AG10803 (cell line): ENCODE measurements around the gene UBP1.
"Not testable (repeated sequence)": the region's sequence is repeated elsewhere in the genome, so short reads cannot be mapped to it uniquely, and the experiment has no call there.

Source experiments
- DNase-seq: peaks from one replicate; pipeline ENCODE4 v3.0.0; 2010; ENCODE audit warnings: low read depth
- H3K4me3 ChIP-seq: 2 replicates; pipeline ENCODE4 v1.5.1; 2011; ENCODE audit warnings: mild to moderate bottlenecking, low read length, control low read depth
- TF ChIP-seq, protein P1 (sequence below): conservative IDR thresholded peaks from 2 replicates; pipeline ENCODE4 v1.5.1; 2011; ENCODE audit warnings: mild to moderate bottlenecking, low read length, control low read depth, inconsistent platforms

The UBP1 gene

DNA sequence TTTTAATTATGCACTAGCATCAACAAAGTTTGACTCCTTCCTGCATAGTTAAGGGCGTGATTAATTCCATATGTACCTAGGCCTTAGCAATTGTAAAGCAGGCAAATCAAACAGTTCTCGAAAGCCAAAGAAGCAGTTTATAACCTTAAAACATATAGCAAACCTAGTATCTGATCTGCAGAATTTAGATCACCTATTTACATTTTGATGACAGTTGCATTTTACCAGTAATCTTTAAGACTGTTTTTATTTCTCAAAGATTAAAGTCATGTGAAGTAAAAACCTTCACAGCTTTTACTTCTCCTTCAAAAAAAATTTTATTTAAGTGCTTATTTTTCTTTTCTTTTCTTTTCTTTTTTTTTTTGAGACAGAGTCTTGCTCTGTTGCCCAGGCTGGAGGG is 20.9 kb upstream of the UBP1 start:
- no peak for DNase-seq
- no peak overlapping the region for H3K4me3 ChIP-seq
- TF ChIP-seq, protein P1, sequence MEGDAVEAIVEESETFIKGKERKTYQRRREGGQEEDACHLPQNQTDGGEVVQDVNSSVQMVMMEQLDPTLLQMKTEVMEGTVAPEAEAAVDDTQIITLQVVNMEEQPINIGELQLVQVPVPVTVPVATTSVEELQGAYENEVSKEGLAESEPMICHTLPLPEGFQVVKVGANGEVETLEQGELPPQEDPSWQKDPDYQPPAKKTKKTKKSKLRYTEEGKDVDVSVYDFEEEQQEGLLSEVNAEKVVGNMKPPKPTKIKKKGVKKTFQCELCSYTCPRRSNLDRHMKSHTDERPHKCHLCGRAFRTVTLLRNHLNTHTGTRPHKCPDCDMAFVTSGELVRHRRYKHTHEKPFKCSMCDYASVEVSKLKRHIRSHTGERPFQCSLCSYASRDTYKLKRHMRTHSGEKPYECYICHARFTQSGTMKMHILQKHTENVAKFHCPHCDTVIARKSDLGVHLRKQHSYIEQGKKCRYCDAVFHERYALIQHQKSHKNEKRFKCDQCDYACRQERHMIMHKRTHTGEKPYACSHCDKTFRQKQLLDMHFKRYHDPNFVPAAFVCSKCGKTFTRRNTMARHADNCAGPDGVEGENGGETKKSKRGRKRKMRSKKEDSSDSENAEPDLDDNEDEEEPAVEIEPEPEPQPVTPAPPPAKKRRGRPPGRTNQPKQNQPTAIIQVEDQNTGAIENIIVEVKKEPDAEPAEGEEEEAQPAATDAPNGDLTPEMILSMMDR: no peak

DNA sequence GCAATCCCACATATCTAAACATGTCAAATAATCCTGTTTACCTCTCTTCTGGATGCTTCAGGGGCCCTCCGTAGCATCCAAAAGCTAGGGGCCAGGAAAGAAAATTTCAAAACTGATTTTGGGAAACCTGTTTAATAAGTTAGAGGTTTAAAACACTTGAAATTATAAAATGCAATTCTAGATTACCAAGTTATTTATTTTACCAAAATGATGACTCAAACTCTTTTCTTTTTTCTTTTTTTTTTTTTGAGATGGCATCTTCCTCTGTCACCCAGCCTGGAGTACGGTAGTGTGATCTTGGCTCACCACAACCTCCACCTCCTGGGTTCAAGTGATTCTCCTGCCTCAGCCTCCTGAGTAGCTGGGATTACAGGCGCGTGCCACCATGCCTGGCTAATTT is 19.4 kb upstream of the UBP1 start:
- not testable (repeated sequence) for DNase-seq, H3K4me3 ChIP-seq

DNA sequence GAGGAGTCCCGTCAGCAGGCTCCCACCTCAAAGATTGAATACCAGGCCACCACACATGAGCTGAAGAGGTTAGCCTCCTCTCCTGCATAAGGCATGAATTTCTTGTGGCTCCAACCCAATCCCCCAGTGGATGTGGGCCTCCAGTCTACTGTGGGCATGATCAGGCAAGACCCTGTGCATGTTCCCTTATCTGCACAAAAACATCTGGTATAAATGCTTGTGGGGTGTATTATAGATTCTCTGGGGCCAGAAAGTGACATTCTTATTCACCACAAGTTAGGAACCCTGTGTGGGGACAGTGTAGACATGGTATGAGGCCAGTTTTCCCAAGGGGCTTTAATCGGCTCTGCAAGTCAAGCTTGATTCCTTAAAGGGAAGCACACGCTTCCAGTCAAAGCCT is 18.2 kb upstream of the UBP1 start:
- H3K4me3 ChIP-seq: no peak overlapping the region
- TF ChIP-seq, protein P1: no peak

DNA sequence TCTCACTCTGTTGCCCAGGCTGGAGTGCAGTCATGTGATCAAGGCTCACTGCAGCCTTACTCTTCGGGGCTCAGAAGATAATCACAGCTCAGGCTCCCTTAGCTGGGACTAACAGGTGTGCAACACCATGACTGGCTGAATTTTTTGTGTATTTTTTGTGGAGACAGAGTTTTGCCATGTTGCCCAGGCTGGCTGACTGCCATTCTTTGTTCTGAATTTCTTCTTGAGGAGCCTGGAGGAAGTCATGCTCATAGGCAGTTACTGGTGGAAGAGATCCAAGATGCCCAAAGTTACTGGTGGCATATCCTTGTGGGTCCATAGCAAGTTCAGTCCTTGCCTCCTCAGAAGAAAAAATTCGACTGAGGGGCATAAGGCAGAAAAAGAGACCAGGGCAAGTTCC is 16.6 kb upstream of the UBP1 start:
- H3K4me3 ChIP-seq: no peak overlapping the region
- TF ChIP-seq, protein P1: no peak
- no peak for DNase-seq

More for the DNA sequence above, 18.2 kb upstream of the UBP1 start:
- DNase-seq: no peak

DNA sequence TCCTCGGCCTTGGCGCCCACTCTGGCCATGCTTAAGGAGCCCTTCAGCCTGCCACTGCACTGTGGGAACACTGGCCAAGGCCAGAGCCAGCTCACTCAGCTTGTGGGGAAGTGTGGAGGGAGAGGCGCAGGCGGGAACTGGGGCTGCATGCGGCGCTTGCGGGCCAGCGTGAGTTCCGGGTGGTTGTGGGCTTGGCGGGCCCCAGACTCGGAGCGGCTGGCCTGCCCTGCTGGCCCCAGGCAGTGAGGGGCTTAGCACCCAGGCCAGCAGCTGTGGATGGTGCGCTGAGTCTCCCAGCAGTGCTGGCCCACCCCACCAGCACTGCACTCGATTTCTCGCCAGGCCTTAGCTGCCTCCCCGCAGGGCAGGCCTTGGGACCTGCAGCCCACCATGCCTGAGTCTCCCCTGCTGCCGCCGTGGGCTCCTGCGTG is 13.1 kb upstream of the UBP1 start:
- DNase-seq: no peak
- TF ChIP-seq, protein P1: no peak
- H3K4me3 ChIP-seq: no peak overlapping the region

DNA sequence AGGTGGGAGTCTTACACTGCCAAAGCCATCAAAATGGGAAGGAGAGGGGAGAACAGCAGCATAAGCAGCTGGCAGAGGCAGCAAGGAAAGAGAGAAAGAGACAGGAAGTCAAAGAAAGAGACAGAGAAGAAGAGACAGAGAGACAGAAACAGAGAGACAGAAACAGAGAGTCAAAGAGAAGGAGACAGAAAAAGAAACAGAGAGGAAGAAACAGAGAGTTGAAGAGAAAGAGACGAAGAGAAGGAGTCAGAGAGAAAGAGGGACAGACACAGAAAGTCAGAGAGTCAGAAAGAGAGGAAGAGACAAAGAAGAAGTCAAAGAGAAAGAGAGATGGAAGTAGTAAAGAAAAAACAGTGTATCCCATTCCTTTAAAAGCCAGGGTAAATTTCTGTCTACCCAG is 11.8 kb upstream of the UBP1 start:
- not testable (repeated sequence) for H3K4me3 ChIP-seq, DNase-seq

DNA sequence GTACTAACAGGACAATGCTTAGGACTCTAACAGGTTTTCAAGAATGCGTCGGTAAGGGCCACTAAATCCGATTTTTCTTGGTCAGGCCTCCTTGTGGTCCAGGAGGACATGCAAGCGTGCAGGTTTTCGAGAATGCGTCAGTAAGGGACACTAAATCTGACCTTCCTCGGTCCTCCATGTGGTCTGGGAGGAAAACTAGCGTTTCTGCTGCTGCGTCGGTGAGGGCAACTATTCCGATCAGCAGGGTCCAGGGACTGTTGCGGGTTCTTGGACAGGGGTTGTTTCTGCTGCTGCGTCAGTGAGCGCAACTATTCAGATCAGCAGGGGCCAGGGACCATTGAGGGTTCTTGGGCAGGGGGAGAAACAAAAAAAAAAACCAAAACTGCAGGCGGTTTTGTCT is 7.8 kb upstream of the UBP1 start:
- TF ChIP-seq, protein P1: no peak
- DNase-seq: no peak
- H3K4me3 ChIP-seq: no peak overlapping the region

DNA sequence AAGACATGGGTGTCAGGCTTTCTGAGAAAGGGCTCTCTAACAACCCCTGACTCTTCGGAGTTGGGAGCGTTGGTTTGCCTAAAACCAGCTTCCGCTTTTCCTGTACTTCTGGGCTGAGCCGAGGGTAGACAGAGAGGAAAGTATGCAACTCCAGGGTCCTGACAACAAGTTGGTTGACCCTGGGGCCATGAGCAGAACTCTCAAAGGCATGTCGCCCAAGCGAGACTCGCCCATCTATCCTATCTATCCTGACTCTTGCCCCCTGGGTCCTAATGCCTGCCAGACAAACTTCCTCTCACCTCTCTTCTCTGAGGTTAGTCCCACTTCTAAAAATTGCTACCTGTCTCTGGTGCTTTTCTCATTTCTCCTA is 7.0 kb upstream of the UBP1 start:
- DNase-seq, H3K4me3 ChIP-seq: not testable (repeated sequence)

DNA sequence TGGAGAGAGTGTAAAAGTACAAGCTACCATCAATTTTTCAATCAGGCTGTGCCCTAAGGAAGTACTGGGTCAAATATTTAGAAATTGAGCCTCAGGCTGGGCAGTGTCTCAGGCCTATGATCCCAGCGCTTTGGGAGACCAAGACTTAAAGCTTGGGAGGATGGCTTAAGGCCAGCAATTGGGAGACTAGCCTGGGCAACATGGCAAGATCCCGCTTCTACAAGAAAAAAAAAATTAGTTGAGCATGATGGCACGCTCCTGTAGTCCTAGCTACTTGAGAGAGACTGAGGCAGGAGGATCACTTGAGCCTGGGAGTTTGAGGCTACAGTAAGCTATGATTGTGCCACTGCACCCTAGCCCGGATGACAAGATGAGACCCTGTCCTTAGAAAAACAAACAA is 2.0 kb upstream of the UBP1 start:
- TF ChIP-seq, protein P1: no peak
- H3K4me3 ChIP-seq: no peak overlapping the region
- no peak for DNase-seq
